LoVo (cell line): ENCODE results near the gene NPBWR2.

Experiments
- DNase-seq: peaks from one replicate; pipeline ENCODE4 v3.0.0-alpha.2; 2016; ENCODE audit warnings: low spot score

The NPBWR2 gene

DNA sequence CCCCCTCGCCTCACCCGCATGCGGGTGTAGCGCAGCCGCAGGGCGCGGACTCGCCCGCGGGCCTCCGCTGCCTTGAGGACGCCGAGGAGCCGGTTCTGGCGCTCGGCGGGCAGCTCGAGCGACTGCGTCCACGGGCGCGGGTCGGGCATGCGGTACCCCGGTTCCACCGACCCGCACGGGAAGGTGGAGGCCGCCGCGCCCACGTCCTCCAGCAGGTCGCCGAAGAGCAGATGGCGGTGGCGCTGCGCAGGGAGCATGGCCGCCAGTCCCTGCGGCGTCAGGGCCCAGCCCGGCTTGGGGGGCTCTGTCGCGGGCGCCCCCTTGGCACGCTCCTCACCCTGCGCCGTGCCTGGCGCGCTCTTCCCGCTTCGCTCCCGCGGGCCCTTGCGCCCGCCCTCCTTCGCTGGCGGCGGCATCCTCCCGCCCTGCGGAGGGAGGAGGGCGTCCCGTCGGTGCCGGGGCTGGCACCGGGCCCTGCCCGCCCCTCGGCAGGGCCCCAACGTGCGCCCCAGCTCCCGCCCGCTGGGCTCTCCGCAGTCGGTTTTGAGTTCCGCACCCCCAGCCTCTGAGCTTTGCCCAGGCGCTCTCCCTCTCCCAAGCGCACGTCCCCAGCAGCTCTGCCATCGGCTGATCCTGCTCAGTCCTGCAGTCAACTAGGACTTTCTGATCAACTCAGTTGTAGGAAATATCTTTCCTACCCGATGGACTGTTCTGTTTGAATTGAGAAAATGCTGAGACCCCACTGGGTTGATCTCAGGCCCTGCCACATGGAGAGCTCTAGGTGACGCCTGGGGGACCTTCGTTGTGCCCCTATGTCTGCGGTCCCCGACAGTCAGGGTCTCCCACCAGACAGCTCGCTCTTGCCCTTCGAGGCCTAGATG, 23.3 kb downstream of the NPBWR2 start, which contains the start of gene LKAAEAR1:
Gene LKAAEAR1, minus strand, starts transcription at position 595 of the 881 bp plus-strand sequence. Its CDS starts 179 bp downstream, at position 416.
- DNase-seq = no peak

DNA sequence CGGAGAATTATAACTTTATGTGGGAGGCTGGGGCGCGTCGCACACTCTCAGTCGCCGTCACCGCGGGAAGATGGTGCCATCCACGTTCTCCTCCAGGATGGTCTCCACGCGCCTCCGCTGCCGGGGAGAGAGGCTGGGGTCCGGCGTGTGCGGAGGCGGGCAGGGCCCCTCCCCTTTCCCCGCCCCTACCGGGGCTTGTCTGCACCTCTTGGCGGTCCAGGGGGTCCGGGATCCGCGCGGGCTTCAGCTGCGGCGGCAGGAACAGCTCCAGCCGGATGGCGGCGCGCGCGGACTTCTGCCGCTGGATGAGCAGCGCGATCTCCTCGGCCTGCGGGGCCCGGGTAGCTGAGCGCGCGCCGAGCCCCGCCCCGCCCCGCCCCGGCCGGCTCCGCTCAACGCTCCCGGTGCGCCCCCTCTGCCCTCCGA, 24.0 kb downstream of the NPBWR2 start:
- no peak for DNase-seq

DNA sequence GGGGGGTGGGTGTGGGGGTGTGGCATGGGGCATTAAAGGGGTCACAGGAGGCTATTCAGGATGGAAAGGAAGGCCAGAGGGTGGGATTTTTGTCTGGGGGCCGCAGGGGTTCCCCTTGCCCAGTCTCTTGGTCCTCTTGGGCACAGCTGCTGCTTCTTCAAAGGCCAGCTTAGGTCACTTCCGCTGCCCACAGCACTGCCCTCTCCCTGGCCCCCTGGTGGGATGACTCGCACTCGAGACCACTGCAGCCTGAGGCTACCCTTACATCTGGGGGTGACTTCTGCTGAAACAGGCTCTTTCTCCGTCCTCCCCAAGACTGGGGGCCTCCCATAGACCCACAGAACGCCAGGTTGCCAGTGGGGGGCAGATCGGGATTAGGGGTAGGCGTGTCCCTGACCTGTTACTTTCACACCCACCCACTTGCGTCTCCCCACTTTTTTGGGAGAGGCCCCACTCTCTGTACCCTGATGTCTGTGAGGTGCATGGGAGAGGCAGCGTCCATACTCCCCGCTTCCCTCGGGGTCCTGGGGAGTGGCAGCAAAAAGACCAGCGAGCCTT, 24.5 kb downstream of the NPBWR2 start:
- no peak for DNase-seq

DNA sequence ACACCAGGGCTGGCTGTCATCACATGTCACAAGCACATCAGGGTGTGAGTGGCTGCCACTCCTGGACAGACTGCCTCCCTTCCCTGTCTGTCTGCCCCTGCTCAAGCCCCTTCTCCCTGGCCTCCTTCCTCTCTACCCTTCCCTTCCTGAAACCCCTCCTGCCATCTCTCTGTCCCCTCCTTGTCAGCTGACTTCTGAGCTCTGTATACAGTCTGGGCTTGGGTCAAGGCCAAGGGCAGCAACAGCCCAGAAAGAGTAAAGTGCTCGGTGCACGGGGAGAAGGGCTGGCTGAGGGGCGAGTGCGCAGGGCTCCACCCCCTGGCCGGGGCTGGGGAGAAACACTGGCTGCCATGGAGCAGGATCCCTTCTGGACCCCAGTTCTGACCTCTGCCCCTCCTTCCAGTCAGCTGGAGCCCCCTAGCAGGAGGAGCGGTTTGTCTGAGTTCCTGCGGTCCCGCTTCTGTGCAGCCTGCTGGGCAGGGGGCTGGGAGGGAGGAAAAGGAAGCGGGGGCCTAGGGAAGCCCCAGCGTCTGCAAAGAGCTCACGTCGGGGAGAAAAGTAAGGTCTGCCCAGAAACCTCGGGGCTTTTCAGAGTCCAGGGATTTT, 25.1 kb downstream of the NPBWR2 start:
- DNase-seq = no peak

DNA sequence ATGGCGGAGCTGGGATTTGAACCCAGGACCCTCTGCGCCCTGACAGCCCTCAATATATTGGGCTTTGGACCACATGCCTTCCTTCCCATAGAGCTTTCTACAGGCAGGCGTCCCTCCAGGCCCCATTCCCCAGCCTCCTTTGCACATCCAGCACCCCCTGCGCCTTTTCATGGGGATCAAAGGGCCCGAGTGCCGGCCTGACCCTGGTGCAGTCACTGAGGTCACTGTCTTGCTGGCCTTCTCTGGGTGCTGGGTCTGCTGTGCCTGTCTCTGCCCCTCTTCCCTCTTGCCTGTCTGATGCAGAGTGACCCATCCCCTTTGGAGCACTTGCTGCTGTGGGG, 25.8 kb downstream of the NPBWR2 start:
- DNase-seq = no peak

DNA sequence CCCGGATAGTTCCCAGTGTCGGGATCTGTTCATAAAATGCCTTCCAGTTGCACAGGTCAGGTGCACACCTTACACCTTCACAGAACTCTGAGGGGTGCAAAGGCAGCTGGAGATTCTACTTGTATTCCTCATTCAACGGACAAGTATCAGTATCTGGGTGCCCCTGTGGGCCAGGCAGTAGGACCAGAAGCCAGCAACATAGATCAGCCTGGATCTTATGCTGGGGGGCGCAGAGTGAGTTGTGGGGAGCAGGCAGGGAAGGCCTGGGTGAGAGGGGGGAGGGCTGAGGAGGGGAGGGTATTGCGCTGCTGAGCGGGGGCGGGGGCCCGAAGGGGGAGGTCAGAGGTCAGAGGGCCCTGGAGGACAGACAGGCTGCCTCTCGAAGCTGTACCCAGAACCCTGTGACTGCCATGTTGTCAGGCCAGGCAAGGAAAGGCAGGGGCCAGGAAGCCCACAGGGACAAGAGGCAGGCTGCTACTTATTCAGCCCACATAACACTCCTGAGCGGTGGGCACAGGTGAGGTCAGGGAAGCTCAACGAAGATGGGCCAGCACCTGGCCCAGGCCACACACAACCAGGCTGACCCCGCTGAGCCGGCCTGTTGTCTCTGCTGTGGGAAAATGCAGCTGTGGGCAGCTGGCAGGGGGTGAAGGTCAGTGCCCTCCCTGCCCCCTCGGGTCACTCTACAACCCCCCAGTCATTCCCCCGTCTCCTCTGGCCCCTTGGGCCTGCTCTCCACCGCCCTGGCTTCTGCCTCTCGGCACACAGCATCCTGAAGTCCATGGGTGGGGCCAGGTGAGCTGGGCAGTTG, 26.3 kb downstream of the NPBWR2 start:
- DNase-seq = no peak

DNA sequence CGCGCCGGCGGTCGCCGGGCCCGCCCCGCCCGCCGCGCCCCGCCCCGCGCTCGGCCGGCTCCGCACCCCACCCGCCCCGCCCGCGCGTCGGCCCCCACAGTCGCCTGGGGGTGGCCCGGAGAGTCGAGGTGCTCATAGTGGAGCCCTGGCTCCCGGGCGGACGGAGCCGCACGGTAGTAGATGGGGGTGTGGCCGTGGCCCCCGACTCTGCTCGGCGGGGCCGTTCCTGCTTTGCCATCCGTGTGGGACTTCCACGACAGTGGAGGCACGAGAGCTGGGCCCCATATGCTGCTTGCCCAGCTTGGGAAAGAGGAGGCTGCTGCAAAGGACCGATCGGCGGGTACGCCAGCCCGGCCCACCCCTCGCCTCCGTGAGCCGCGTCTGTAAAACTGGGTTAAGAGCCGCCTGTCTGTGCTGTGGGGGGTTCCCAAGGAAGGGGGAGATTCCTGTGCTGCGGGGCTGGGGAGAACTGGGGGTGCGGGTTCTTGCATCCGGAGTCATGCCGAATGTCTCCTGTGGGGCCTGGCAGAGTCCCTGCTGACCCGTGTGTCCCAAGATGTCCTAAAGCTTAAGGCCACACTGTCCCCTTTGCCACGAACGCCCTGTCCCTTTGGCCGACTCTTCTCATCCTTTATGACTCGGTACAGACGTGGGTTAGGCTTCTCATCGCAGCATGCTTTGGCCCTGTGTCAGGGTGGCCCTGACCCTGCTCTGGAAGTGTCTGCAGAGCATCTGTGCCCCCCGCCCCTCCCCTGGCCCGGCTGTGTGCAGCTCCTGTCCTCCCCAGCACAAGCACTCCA, 27.2 kb downstream of the NPBWR2 start, which contains the start of gene OPRL1:
Gene OPRL1, plus strand, starts transcription at position 70 of the 800 bp plus-strand sequence. CDS start 12,639 bp downstream, outside the sequence.
- no peak for DNase-seq

DNA sequence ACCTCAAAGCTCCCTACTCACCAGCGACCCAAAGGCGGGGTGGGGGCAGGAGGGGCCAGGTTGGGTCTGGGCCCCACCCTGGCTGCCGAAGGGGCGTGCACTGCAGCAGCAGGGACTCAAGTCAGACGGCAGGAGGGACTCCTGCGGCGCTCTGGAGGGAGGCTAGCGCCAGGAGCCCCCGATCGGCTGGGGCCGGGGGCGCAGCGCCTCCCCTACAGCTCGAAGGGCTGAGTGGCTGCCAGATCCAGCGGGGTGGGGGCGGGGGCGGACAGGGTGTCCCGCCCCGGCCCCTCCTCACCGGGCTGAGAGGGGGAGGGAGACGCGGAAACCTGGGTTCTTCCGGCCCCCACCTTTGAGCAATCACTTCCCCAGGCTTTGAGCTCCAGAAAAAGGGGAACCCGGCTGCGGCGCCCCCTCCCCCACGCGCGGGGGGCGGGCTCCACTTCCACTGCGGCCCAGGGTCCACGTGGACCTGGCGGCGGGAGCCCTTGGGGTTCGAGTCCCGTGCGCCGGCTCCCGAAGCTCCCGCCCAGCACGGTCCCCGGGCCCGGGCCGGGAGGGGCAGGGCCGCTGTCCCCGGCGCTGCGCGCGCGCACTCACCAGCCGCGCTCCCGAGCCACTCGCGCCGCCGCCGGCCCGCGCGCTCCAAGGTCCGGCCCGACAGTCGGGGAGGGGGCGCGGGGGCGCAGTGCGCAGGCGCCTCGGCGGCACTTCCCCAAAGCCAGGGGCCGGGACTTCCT, 27.9 kb downstream of the NPBWR2 start, which contains the start of gene RGS19:
Gene RGS19, minus strand, starts transcription at position 246 of the 740 bp plus-strand sequence. CDS start 2,632 bp downstream, outside the sequence.
- DNase-seq = peak; percentile 70

DNA sequence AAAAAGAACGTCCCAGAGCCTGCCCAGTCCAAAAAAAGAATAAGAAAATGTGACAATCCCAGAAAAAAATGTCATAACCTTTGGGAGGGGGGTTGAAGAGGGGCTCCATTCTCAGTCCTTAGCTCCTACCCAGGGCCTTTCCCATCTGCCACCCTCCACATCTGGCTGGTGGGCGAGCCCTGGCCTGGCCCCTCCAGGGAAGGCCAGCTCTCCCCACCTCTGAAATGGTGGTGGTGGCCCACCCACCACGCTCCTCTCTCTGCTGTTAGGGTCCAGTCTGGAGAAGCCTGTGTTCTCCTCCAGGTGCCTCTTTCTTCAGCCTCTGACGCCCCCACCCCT, 28.5 kb downstream of the NPBWR2 start:
- no peak for DNase-seq

DNA sequence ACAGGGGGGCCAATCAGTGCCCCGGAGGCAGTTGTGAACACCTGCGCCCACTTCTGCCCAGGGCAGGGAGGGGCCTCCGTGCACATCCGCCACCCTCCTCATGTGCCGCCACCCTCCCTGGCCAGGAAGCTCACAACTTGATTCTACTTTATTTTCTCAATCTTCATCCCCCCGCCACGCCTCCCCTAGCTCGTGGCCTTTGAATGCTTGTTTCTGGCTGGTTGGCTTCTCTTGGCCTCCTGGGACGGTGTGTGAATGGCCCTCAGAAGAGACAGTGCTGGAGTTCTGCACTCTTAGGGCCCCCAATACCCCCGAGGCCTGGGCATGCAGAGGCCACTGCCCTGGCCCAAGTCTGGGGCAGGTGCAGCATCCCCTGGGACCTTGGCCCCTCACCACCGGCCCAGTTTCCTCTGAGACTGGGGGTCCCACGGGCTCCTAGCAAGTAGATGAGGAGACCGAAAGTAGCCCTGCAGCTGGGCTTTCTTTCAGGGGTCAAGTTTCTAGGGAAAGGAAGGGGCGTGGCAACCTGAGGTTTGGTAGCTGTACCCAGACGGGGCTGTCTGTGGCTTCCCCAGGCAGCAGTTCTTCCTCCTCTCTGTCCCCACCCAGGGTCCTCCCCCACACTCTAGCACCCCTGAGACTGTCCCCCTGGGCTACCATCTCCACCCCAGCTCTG, 29.4 kb downstream of the NPBWR2 start:
- DNase-seq = no peak

DNA sequence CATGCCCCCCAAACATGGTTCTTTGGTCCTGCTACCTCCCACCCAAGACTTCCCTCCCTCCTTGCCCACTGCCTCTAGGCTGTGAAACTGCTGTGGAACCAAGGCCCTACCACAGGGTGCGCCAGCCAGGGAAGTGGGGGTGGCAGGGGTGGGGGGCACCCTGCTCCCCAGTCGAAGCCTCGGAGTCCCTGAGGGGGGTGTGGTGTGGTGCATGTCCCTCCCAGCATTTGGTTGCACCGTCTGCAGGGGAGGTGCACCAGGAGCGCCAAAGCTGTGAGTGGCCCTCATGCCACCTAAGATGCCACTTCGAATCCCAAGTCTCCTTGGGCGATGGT, 29.9 kb downstream of the NPBWR2 start:
- no peak for DNase-seq

DNA sequence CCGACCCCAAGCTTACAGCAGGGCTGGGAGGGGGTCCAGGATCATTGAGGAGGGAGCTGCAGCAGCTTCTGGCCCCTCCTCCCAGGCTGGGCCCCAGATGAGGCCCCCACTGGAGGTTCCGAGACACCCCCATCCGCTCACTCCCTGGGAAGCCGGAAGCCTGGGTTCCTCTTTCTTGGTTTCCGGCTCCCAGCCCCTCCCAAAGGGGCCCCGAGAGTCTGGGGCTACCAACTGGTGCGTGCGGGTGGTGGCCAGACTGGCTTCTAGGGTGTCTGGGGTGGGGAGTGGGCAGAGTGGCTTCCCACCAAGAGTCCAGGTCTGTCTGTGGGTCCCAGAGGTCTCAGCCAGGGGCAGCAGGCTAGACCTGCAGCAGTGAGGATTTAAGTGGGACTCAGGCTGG, 30.3 kb downstream of the NPBWR2 start:
- no peak for DNase-seq

DNA sequence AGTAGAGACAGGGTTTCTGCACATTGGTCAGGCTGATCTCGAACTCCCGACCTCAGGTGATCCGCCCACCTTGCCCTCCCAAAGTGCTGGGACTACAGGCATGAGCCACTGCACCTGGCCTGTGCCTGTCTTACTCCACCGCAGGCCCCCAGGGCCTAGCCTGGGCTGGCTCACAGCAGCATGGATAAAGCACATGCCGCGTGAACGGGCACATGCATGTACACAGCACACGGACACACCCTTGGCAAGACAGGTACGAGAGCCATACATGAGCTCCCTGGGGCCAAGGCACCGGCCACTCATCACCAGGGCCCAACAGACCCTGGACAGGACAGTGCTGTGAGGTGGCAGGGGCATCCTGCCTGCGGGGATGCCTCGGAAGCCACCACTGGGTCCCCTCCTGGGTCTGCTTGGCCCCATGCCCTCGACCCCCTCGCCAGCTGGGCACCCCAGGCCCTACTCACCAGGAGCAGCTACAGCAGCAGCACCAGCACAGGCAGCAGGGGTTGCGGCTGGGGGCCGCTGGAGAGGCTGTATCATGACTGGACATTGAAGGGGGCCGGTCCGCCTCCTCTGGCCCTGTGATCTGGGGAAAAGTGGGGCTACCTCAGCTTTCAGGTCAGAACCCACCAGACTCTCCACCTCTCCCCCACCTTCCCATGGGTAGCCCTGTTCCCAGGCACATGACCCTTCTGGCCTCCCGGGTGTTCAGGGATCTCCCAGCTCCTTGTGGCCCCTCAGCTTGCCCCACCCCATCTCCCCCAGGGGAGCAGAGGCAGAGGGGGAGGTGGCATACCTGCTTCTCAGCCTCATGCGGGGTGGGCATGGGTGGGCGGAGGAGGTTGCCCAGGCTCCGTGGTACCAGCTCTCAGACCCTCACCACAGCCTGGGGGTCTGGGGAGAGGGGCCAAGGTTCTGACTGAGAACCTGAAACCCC, 31.0 kb downstream of the NPBWR2 start:
- no peak for DNase-seq

DNA sequence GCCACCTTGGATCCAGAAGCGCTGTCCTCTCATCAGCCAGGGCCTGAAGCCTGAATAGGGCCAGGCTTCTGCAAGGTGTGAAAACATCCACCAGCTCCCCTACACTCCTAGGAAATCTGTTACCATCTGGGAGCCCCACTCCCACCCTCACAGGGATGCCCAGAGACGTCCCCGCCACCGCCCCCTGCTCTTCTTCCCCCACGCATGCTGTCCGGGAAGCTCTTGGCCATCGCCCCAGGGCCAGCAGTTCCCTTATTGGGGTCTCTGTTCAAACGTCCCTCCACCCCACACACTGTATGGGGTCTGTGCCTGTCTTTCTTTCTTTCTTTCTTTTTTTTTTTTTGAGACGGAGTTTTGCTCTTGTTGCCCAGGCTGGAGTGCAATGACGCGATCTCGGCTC, 31.8 kb downstream of the NPBWR2 start:
- DNase-seq = no peak

DNA sequence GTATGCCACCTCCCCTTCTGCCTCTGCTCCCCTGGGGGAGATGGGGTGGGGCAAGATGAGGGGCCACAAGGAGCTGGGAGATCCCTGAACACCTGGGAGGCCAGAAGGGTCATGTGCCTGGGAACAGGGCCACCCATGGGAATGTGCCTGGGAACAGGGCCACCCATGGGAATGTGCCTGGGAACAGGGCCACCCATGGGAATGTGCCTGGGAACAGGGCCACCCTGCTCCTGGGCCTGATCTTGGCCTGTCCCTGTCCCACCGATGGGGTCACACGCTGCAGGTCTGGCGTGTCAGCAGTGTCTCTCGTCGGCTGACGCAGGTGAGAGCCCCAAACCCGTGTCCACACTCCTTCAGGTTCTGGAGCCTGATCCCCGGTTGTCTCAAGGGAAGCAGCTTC, 32.4 kb downstream of the NPBWR2 start:
- no peak for DNase-seq

DNA sequence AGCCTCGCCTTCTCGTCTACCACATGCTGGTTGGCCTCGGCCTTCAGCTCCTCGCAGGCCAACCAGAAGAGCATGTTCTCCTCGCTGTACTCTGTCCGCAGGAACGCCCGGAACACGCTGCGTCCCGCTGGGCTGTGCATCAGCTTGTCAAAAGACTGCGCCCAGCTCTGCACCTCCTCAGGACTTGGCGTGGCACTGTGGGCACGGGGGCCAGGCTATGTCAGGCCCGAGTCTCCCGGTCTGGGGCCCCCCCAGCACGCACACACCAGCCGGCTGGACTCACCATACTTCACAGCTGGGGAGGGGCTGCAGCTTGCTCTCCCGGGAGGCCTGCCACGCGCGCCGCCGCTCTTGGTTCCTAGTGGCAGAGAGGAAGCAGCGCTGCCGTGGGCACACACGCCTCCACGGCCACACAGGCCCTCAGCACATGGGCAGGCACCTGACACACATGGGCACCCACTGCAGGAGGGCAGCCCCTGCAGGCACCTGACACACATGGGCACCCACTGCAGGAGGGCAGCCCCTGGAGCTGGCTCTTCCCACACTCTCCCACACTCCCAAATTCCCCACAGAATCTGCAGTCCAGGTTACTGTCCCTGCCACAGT, 33.1 kb downstream of the NPBWR2 start:
- no peak for DNase-seq

DNA sequence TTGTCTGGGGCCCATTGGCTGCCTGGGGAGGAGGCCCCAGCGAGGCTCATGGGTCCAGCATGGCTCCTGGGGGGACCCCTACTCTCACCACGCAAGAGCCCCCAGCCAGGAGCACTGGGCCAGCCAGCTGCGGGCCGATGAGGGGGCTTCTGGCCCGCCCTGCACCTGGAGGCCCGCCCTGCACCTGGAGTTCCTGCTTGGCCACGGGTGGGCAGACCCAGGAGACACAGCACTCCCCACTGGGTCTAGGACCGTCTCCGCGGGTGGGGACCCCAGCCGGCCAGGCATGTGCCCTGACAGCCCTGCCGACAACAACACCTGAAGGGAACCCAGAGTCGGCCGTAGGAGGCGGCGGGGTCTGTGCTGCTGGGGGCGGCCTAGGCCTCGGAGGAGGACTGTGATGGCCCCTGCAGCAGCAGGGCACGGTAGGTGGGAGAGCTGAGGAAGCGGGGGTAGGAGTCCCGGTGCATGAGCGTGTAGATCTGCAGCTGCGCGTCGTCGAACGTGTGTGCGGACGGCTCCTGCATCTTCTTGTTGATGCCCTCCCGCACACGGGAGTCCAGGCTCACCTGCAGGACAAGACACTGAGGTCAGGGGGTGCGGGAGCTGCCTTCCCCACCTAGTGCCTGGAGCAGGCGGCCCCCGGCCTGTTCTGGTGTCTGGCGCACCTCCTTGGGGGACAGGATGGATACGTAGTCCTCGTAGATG, 33.7 kb downstream of the NPBWR2 start:
- DNase-seq = no peak

DNA sequence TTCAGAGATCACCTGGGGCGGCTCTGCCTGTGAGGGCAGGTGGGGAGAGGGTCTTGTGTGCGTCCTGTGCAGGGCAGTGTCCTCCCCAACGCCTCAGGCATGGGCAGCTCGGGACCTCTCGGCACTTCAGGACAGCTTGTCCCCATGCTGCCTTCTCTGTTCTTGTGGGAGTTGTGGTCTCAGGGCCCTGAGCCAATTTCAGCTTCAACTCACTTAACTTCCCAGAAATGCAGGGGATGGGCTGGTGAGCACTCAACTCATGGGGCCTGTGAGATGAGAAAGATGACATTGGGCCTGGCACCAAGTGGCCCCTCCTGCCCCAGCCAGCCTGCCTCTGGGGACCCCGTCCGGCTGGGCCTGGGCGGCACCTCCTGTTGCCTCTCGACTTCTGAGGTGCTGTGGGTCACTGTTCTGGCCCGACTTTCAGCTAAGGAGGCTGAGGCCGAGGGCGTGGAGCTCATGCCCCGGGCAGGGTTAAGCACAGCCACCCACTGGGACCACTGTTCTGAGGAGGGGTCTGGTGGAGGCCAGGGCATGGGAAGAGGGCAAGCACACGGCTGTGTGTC, 34.8 kb downstream of the NPBWR2 start:
- no peak for DNase-seq
